AG10803 (cell line): ENCODE results near the gene C1orf105.
"Not testable (repeated sequence)": the region's sequence is repeated elsewhere in the genome, so short reads cannot be mapped to it uniquely, and the experiment has no call there.

Source experiments
- DNase-seq: peaks from one replicate; pipeline ENCODE4 v3.0.0; 2010; ENCODE audit warnings: low read depth
- H3K4me3 ChIP-seq: 2 replicates; pipeline ENCODE4 v1.5.1; 2011; ENCODE audit warnings: mild to moderate bottlenecking, low read length, control low read depth
- TF ChIP-seq, protein P1 (sequence below): conservative IDR thresholded peaks from 2 replicates; pipeline ENCODE4 v1.5.1; 2011; ENCODE audit warnings: mild to moderate bottlenecking, low read length, control low read depth, inconsistent platforms

C1orf105 gene

DNA sequence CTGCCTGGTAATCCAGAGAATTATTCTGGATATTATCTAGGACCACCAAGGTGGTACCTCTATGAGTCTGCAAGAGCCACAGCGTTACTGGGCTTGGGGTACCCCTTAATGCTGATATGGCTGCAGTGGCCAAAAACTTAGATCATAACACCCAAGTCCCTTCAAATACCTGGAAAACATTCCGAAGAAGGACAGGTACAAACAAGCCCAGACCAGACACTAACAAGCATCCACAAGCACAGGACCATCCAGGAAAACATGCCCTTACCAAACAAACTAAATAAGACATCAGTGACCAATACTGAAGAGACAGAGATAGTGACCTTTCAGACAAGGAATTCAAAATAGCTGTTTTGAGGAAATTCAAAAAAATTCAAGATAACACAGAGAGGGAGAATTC is 2.9 kb downstream of the C1orf105 start:
- no peak overlapping the region for H3K4me3 ChIP-seq
- TF ChIP-seq, protein P1, sequence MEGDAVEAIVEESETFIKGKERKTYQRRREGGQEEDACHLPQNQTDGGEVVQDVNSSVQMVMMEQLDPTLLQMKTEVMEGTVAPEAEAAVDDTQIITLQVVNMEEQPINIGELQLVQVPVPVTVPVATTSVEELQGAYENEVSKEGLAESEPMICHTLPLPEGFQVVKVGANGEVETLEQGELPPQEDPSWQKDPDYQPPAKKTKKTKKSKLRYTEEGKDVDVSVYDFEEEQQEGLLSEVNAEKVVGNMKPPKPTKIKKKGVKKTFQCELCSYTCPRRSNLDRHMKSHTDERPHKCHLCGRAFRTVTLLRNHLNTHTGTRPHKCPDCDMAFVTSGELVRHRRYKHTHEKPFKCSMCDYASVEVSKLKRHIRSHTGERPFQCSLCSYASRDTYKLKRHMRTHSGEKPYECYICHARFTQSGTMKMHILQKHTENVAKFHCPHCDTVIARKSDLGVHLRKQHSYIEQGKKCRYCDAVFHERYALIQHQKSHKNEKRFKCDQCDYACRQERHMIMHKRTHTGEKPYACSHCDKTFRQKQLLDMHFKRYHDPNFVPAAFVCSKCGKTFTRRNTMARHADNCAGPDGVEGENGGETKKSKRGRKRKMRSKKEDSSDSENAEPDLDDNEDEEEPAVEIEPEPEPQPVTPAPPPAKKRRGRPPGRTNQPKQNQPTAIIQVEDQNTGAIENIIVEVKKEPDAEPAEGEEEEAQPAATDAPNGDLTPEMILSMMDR = no peak
- DNase-seq = no peak

DNA sequence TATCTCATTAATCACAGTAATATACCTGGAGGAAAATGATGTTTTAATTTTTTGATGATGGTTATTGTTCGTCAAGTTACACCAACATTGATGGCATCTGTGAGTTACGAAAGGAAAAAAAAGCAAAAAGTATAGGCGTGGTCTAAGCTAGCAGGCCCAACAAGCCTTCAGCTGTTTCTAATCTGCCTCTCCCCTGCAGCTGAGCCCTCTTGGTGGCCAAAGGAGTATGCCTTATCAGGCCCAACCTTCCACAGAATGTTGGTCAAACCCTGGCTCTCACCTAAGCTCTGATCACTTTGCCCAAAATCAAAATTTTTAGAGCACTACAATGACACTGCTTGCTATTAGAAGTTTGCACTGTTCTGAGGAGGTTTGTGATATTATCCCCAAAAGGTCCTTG is 4.9 kb downstream of the C1orf105 start:
- TF ChIP-seq, protein P1 = no peak
- H3K4me3 ChIP-seq = no peak overlapping the region
- DNase-seq = no peak

DNA sequence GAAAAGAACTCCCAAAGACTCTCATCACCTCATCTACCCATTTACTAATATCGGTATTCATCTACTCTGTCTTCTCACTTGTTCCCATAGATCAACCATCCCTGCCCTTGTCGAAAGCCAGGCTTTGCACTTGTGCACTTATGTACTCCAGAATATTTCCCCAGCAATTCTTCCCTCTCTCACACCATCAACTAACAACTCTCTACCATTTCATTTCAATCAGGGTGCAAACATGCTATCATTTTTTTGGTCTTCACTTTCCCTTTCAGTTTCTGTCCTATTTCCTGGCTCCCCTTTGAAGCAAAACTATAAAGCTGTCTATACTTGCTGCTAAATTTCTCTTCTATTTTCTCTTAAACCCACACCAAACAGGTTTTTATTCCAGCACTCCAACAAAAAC is 6.7 kb downstream of the C1orf105 start:
- H3K4me3 ChIP-seq = no peak overlapping the region
- no peak for DNase-seq
- TF ChIP-seq, protein P1 = no peak

DNA sequence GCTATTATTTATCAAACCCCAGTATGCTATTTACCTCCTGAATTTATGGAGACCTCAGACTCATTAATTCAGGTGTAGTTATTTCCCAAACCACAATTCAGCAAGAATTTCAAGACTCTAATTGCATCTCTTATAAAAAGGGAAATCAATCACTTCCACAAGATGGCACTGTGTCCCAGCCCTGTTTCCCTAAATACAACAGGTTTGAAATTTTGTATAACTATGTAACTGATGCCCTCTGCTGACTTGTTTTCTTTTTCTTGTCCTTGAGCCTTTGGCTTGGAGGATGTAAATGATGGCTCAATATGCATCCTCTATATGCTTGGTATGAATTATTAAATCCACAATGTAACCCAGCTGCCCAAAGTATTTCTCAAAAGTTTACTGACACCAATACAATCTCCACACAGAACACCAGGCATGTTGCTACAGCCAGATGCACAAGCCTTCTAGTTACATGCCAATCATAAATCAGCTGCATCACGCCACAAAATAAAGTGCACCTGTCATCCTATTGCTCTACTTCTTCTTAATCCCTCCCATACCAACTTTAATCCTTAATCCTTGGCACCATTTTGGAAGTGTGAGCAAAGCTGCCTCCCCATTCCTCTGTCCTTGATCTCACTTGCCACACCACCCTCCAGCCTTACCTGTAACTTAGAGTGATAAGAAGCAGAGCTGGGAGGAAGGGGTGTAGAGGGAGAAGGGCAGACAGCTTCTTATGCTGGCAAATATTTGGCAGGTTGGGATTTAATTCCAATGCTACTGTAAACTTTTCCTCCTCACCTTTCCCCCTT is 9.0 kb downstream of the C1orf105 start:
- H3K4me3 ChIP-seq = no peak overlapping the region
- DNase-seq = peak; percentile 76
- TF ChIP-seq, protein P1 = peak; percentile 83

DNA sequence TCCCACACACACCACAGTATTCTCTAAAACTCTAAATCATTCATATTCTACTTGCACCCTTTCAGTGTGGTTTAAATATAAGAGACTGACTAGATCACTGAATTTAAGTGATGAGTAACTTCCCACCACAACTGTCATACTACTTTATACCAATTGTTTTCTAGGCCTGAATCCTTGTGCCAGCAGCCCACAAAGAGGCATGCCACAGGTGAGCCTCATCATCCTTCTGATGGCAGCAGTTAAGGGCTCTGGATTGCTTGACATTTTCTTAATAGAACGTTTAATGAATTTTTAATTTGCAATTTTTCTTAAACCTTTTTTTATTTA is 9.6 kb downstream of the C1orf105 start:
- TF ChIP-seq, protein P1 = no peak
- no peak for DNase-seq
- H3K4me3 ChIP-seq = no peak overlapping the region

DNA sequence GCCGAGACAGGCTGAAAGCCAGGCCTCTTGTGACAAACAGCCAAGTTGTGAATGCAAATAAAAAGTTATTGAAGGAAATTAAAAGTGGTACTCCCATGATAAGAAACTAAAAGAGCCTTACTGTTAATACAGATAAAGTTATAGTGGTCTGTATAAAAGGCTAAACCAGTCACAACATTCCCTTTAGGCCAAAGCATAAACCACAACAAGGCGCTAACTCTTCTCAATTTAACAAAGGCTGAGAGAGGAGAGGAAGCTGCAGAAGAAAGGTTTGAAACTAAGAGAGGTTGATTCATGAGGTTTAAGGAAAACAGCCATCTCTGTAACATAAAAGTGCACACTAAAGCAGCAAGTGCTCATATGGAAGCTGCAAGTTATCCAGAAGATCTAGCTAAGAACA is 10.7 kb downstream of the C1orf105 start:
- no peak for DNase-seq
- H3K4me3 ChIP-seq = no peak overlapping the region
- TF ChIP-seq, protein P1 = no peak

DNA sequence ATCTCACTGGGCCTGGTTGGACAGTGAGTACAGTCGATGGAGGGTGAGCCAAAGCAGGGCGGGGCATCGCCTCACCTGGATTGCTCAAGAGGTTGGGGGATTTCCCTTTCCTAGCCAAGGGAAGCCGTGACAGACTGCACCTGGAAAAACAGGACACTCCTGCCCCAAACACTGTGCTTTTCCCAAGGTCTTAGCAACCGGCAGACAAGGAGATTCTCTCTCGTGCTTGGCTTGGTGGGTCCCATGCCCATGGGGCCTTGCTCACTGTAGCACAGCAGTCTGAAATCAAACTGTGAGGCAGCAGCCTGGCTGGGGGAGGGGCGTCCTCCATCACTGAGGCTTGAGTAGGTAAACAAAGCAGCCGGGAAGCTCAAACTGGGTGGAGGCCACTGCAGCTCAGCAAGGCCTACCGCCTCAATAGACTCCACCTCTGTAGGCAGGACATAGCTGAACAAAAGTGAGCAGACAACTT is 11.3 kb downstream of the C1orf105 start:
- no peak for DNase-seq
- TF ChIP-seq, protein P1 = no peak
- no peak overlapping the region for H3K4me3 ChIP-seq

DNA sequence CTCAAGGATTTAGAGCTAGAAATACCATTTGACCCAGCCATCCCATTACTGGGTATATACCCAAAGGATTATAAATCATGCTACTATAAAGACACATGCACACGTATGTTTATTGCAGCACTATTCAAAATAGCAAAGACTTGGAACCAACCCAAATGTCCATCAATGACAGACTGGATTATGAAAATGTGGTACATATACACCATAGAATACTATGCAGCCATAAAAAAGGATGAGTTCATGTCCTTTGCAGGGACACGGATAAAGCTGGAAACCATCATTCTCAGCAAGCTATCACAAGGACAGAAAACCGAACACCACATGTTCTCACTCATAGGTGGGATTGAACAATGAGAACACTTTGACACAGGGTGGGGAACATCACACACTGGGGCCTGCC is 16.7 kb downstream of the C1orf105 start:
- DNase-seq, H3K4me3 ChIP-seq: not testable (repeated sequence)
